ENCODE measurements around the gene LY6G6C. TPM values are rescaled to one million over a fixed set of nuclear protein-coding genes. Genes with fewer than 3 reads are reported as not detected.

LY6G6C gene
- total RNA-seq, 1 experiment from 2014 or later, result 2.1 TPM

DNA sequence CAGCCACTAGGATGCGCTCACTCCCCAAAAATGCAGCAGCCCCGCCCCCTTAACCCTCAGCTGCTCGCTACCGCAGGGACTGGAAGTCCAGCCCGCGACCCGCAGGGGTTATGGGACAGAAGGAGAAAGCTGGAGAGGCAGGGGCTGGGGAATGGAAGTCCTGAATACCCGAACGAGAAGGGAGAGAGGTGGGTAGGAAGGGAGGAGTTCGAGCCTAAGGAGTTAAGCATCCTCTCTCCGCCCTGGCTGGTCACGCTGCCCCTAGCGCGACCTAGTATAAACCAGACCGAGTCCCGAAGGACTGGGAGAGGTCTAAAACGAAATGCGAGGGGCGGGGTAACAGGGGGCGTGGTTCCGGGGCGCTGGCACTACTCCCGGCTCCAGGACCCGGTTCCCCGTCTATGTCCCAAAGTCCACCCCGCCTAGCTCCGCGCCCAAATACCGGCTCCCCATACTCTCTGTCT lies 8.0 kb upstream of the LY6G6C start:
- POLR2A ChIA-PET (ENCODE audit: unreplicated experiment), result interaction anchor here (0.5 to 0.6 kb wide), 2 partner anchors 111 to 169 kb away, joined by 5 to 11 read pairs; no protein-coding TSS in a partner anchor
- no peaks in the 10 kb centered on the region for H3K27me3 ChIP-seq (ENCODE audit: insufficient read depth, low read depth)
- H3F3A ChIP-seq (ENCODE audit: insufficient read depth, low read depth), result peaks cover 64% of the 10 kb centered on the region
- peak overlapping the region; percentile 78 for H2AFZ ChIP-seq
- H3K9me3 ChIP-seq (ENCODE audit: insufficient read depth, low read depth), result no peaks in the 10 kb centered on the region
- peak; percentile 78 to 91 for DNase-seq
- H3K36me3 ChIP-seq (ENCODE audit: low read depth), result peaks cover 37% of the 10 kb centered on the region
- H3K9me2 ChIP-seq (ENCODE audit: insufficient read depth), result no peaks in the 10 kb centered on the region
- H3K79me2 ChIP-seq (ENCODE audit: low read depth), result peaks cover 25% of the 10 kb centered on the region
- TF ChIP-seq, protein P1, sequence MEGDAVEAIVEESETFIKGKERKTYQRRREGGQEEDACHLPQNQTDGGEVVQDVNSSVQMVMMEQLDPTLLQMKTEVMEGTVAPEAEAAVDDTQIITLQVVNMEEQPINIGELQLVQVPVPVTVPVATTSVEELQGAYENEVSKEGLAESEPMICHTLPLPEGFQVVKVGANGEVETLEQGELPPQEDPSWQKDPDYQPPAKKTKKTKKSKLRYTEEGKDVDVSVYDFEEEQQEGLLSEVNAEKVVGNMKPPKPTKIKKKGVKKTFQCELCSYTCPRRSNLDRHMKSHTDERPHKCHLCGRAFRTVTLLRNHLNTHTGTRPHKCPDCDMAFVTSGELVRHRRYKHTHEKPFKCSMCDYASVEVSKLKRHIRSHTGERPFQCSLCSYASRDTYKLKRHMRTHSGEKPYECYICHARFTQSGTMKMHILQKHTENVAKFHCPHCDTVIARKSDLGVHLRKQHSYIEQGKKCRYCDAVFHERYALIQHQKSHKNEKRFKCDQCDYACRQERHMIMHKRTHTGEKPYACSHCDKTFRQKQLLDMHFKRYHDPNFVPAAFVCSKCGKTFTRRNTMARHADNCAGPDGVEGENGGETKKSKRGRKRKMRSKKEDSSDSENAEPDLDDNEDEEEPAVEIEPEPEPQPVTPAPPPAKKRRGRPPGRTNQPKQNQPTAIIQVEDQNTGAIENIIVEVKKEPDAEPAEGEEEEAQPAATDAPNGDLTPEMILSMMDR (conservative IDR thresholded peaks at IDR 0.05), result peak; percentile 6; the same call in 1 of the 2 replicates
- no peak for TF ChIP-seq EZH2 (IDR thresholded peaks at IDR 0.05; ENCODE audit: low read depth)
- H3K4me3 ChIP-seq, result peak overlapping the region; percentile 81
- no TSS peak for BruUV-seq (replicated peaks)
- intact Hi-C loops (cut with micrococcal nuclease; ENCODE audit: unreplicated experiment), result loop anchor here (1.0 kb wide), 2 partner anchors 9 to 40 kb away; no protein-coding TSS in a partner anchor
- H3K27ac ChIP-seq, result no peak overlapping the region
- CTCF ChIA-PET, result interaction anchor here (1.4 kb wide), 1 partner anchor 40 kb away, joined by 10 read pairs; no protein-coding TSS in a partner anchor
- H4K20me1 ChIP-seq (ENCODE audit: insufficient read depth), result peaks cover 29% of the 10 kb centered on the region
- H3K4me1 ChIP-seq (replicated peaks; ENCODE audit: insufficient read depth), result peaks cover 15% of the 10 kb centered on the region
- peak overlapping the region; percentile 73 for H3K4me2 ChIP-seq

DNA sequence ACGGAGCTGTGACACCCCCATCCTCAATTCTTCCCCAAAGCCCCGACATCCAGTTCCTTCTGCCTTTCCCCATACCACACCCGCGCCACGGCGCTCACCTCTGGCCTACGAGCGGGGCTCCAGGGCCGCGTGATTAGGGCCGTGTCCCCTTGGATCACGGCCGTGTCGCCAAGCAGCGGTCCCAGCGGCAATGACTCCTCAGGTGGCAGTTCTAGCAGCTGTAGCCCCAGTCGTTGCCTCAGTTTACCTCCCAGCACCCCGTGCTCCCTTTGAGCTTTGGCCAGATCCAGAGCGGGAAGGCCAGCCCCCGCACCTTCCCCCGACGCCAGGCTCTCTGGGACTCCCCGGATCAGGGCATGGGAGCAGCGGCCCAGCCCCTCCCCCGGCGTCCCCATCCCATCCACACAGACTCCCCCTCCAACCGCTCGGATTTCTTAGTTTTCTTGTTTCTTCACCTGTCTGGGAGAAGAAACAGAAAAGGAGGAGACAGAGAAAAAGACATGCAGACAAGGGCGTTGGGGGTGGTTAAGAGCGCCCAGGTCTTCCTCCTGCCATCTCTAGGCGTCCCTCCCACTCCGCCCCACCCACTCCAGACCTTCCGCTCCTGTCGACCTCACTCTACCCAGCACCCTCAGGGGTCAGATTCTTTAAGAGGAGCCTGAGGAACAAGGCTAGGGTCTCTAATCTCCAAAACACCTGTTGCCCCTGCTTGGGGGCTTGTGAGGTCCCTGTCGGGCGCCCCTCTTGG lies 7.4 kb upstream of the LY6G6C start, which contains the start of gene DDAH2:
Gene DDAH2, minus strand, starts transcription at position 533 of the 748 bp plus-strand sequence. Its CDS starts 138 bp downstream, at position 395.
- no peaks in the 10 kb centered on the region for H3K27me3 ChIP-seq (ENCODE audit: insufficient read depth, low read depth)
- intact Hi-C loops (cut with micrococcal nuclease; ENCODE audit: unreplicated experiment), result loop anchor here (1.0 kb wide), 2 partner anchors 9 to 40 kb away; no protein-coding TSS in a partner anchor
- no TSS peak for BruUV-seq (replicated peaks)

More for the DNA sequence above, 7.4 kb upstream of the LY6G6C start, which contains the start of gene DDAH2:
- TF ChIP-seq, protein P1 (conservative IDR thresholded peaks at IDR 0.05), result peak; percentile 81
- TF ChIP-seq EZH2 (IDR thresholded peaks at IDR 0.05; ENCODE audit: low read depth), result no peak
- Histone ChIP-seq H3K4me2 (peak within 1 kb of the TSS; percentile 73), H2AFZ (peak within 1 kb of the TSS; percentile 78), H3K79me2 (ENCODE audit: low read depth) (peaks cover 19% of the 10 kb centered on the region), H3K9me3 (ENCODE audit: insufficient read depth, low read depth) (no peaks in the 10 kb centered on the region), H4K20me1 (ENCODE audit: insufficient read depth) (peaks cover 24% of the 10 kb centered on the region), H3F3A (ENCODE audit: insufficient read depth, low read depth) (peaks cover 58% of the 10 kb centered on the region), H3K27ac (no peak within 1 kb of the TSS), H3K36me3 (ENCODE audit: low read depth) (peaks cover 33% of the 10 kb centered on the region), H3K9me2 (ENCODE audit: insufficient read depth) (no peaks in the 10 kb centered on the region), H3K4me3 (peak within 1 kb of the TSS; percentile 81), H3K4me1 (replicated peaks; ENCODE audit: insufficient read depth) (peaks cover 9% of the 10 kb centered on the region)
- ChIA-PET POLR2A (ENCODE audit: unreplicated experiment) (interaction anchor here (0.5 kb wide), 2 partner anchors 169 kb away, joined by 3 to 5 read pairs; no protein-coding TSS in a partner anchor), CTCF (interaction anchor here (0.7 to 1.4 kb wide), 2 partner anchors 9 to 41 kb away, joined by 10 to 12 read pairs; no protein-coding TSS in a partner anchor)
- no peak for DNase-seq

All from PC-9 (cell line).